Endothelial cell of hepatic sinusoid (primary cell): Measurements from ENCODE around the gene GLTPD2.

Experiments
- in situ Hi-C: cut with HindIII; loops from 2 replicates; pipeline ENCODE4 v1.10.0; 2017; ENCODE audit warnings: low sequenced_read_pairs

Gene GLTPD2

GRCh38 chr17:4769628-4770027 is 19.1 kb upstream of the GLTPD2 start:
- in situ Hi-C loops = no loop called here

- in situ Hi-C loops = no loop called here
These were observed 17.1 kb upstream of the GLTPD2 start, which contains the start of gene TM4SF5 for GRCh38 chr17:4771519-4772234. TSS of gene TM4SF5 (plus strand) at chr17:4771886. CDS start at chr17:4771923, 37 bp downstream.

GRCh38 chr17:4772235-4772613 is 16.5 kb upstream of the GLTPD2 start:
- in situ Hi-C loops = no loop called here

- in situ Hi-C loops = no loop called here
These were observed 10.6 kb upstream of the GLTPD2 start for GRCh38 chr17:4777969-4778760.

GRCh38 chr17:4780325-4780955 is 8.3 kb upstream of the GLTPD2 start:
- in situ Hi-C loops = no loop called here

- in situ Hi-C loops = no loop called here
These were observed 6.1 kb upstream of the GLTPD2 start for GRCh38 chr17:4782652-4783051.

GRCh38 chr17:4785311-4786105 is 3.3 kb upstream of the GLTPD2 start:
- in situ Hi-C loops = loop anchor here (5.0 kb wide), 1 partner anchor 58 kb away; no protein-coding TSS in a partner anchor

- in situ Hi-C loops = loop anchor here (5.0 kb wide), 1 partner anchor 59 kb away; no protein-coding TSS in a partner anchor
These were observed 2.7 kb upstream of the GLTPD2 start, which contains the start of gene VMO1 for GRCh38 chr17:4786106-4786511. TSS of gene VMO1 (minus strand) at chr17:4786364. CDS start at chr17:4786352, 12 bp downstream.

GRCh38 chr17:4786516-4786915 is 2.2 kb upstream of the GLTPD2 start:
- in situ Hi-C loops = loop anchor here (5.0 kb wide), 1 partner anchor 59 kb away; no protein-coding TSS in a partner anchor

GRCh38 chr17:4788159-4788806 is 481 bp upstream of the GLTPD2 start:
- in situ Hi-C loops = loop anchor here (5.0 kb wide), 1 partner anchor 61 kb away; no protein-coding TSS in a partner anchor

- in situ Hi-C loops = loop anchor here (5.0 kb wide), 1 partner anchor 62 kb away; no protein-coding TSS in a partner anchor
These were observed 862 bp downstream of the GLTPD2 start for GRCh38 chr17:4789701-4789950.

GRCh38 chr17:4789951-4790704 is 1.4 kb downstream of the GLTPD2 start:
- in situ Hi-C loops = loop anchor here (5.0 kb wide), 1 partner anchor 63 kb away; no protein-coding TSS in a partner anchor

- in situ Hi-C loops = no loop called here
These were observed 1.9 kb downstream of the GLTPD2 start for GRCh38 chr17:4790705-4791088.

GRCh38 chr17:4795168-4795567 is 6.4 kb downstream of the GLTPD2 start:
- in situ Hi-C loops = no loop called here

- in situ Hi-C loops = no loop called here
These were observed 7.8 kb downstream of the GLTPD2 start for GRCh38 chr17:4796552-4796920.

GRCh38 chr17:4800462-4801196 is 11.9 kb downstream of the GLTPD2 start:
- in situ Hi-C loops = loop anchor here (5.0 kb wide), 1 partner anchor 37 kb away; no protein-coding TSS in a partner anchor

GRCh38 chr17:4802228-4802627 is 13.5 kb downstream of the GLTPD2 start, which contains the start of gene C17orf114:
TSS of gene C17orf114 (minus strand) at chr17:4802328.
- in situ Hi-C loops = loop anchor here (5.0 kb wide), 1 partner anchor 35 kb away; no protein-coding TSS in a partner anchor

- in situ Hi-C loops = no loop called here
These were observed 17.7 kb downstream of the GLTPD2 start for GRCh38 chr17:4806456-4806776.
